B cell (primary cell): ENCODE data around the gene THUMPD2.

ENCODE experiments used
- CTCF ChIP-seq: fragments of 200-600 bp; IDR thresholded peaks from one replicate; pipeline ENCODE4 v1.8.0; 2022; ENCODE audit warnings: antibody characterized with exemption, mild to moderate bottlenecking
- EZH2 ChIP-seq: IDR thresholded peaks from 2 replicates; pipeline ENCODE4 v1.6.1; 2012; ENCODE audit warnings: borderline replicate concordance, low read depth, mild to moderate bottlenecking, moderate library complexity, low read length; ENCODE audit not compliant: insufficient read depth, poor library complexity, severe bottlenecking

GRCh38 chr2:39772086-39772811 lies 6.8 kb downstream of the THUMPD2 start:
- TF ChIP-seq CTCF (no peak), EZH2 (no peak)
